Endothelial cell of umbilical vein (primary cell): Measurements from ENCODE around the gene PRM1. TPM values are rescaled to one million over a fixed set of nuclear protein-coding genes. Genes with fewer than 3 reads are reported as not detected.

ENCODE experiments used
- BruUV-seq: library from RNA; stranded (reverse); fragments of 400-500 nt; replicated peaks from 2 replicates; lab custom pipeline; 2021; lab: Mats Ljungman, UMichigan
- CTCF ChIA-PET: fragments of 300-600, 350-600 bp; sonication (Branson Sonifier 250); formaldehyde crosslinking; loops from one replicate; lab custom pipeline; 2021; ENCODE audit warnings: antibody characterized with exemption, inconsistent platforms; lab: Charles Lee
- POLR2A ChIA-PET: fragments of 300-600, 350-600 bp; sonication (Branson Sonifier 250); formaldehyde crosslinking; loops from one replicate; lab custom pipeline; 2021; ENCODE audit warnings: antibody characterized with exemption, inconsistent platforms; lab: Charles Lee
- DNase-seq: peaks from one replicate; pipeline ENCODE4 v3.0.0-alpha.2; 2011; ENCODE audit warnings: low read depth, low spot score
- FAIRE-seq: peaks from 2 replicates; lab custom pipeline; 2011; peaks lifted over from hg19 to GRCh38; lab: Jason Lieb, UNC
- H2AFZ ChIP-seq: 2 replicates; pipeline ENCODE4 v1.6.0; 2012; ENCODE audit warnings: low read depth, low read length, control low read depth, inconsistent platforms
- H3K27ac ChIP-seq: 2 replicates; pipeline ENCODE4 v1.5.1; 2011; ENCODE audit warnings: low read depth, mild to moderate bottlenecking, control low read depth, low read length, moderate library complexity; ENCODE audit not compliant: insufficient read depth
- H3K27me3 ChIP-seq, 2 experiments: 2 replicates each; pipeline versions ENCODE4 v1.6.0 to v1.6.1; 2011; ENCODE audit warnings: low read length in 2 of 2, mixed read lengths in 1 of 2; ENCODE audit not compliant: control insufficient read depth in 2 of 2, insufficient read depth in 2 of 2
- H3K36me3 ChIP-seq, 2 experiments: 2 replicates in 1 of 2; 3 replicates in 1 of 2; pipeline ENCODE4 v1.5.1; 2011; ENCODE audit warnings: low read length in 2 of 2, mild to moderate bottlenecking in 1 of 2, moderate library complexity in 1 of 2; ENCODE audit not compliant: control insufficient read depth in 2 of 2, insufficient read depth in 2 of 2; ENCODE audit errors: extremely low read depth in 1 of 2
- H3K4me1 ChIP-seq: 3 replicates; pipeline ENCODE4 v1.5.1; 2011; ENCODE audit warnings: mild to moderate bottlenecking, low read length; ENCODE audit not compliant: control insufficient read depth, insufficient read depth; ENCODE audit errors: extremely low read depth
- H3K4me2 ChIP-seq: 2 replicates; pipeline ENCODE4 v1.6.1; 2011; ENCODE audit warnings: low read length, control low read depth, mixed read lengths; ENCODE audit not compliant: insufficient read depth
- H3K4me3 ChIP-seq, 3 experiments: fragments of 200-600 bp in 1 of 3; sonication (generic), shearing (Covaris generic) in 1 of 3; replicated peaks in 1 of 3; 2 replicates each; pipeline ENCODE4 v1.5.1; 2011 to 2016; ENCODE audit warnings: control low read depth in 3 of 3, low read length in 3 of 3, mild to moderate bottlenecking in 2 of 3, inconsistent platforms in 1 of 3, low read depth in 1 of 3, moderate library complexity in 1 of 3; ENCODE audit not compliant: insufficient read depth in 1 of 3
- H3K79me2 ChIP-seq: 2 replicates; pipeline ENCODE4 v1.6.0; 2012; ENCODE audit warnings: low read length, inconsistent platforms; ENCODE audit not compliant: control insufficient read depth, insufficient read depth
- H3K9ac ChIP-seq: replicated peaks from 2 replicates; pipeline ENCODE3; 2011; ENCODE audit warnings: low read length, control low read depth; ENCODE audit not compliant: insufficient read depth; ENCODE audit errors: extremely low read depth
- H3K9me1 ChIP-seq: replicated peaks from 3 replicates; pipeline ENCODE4 v1.6.0; 2011; ENCODE audit warnings: mild to moderate bottlenecking, low read length; ENCODE audit not compliant: control insufficient read depth, insufficient read depth; ENCODE audit errors: extremely low read depth
- H3K9me3 ChIP-seq: replicated peaks from 2 replicates; pipeline ENCODE4 v1.5.1; 2012; ENCODE audit warnings: low read length, inconsistent platforms; ENCODE audit not compliant: control insufficient read depth, insufficient read depth
- H4K20me1 ChIP-seq: replicated peaks from 2 replicates; pipeline ENCODE3; 2011; ENCODE audit warnings: mild to moderate bottlenecking, low read length; ENCODE audit not compliant: control insufficient read depth, insufficient read depth; ENCODE audit errors: extremely low read depth
- CTCF ChIP-seq, 2 donors: IDR thresholded peaks; 1 replicate in 1 of 2; 2 replicates in 1 of 2; pipeline ENCODE4 v1.5.1; 2011; ENCODE audit warnings: low read length in 2 of 2, mild to moderate bottlenecking in 2 of 2, moderate library complexity in 2 of 2, control low read depth in 1 of 2, inconsistent platforms in 1 of 2, low read depth in 1 of 2; ENCODE audit not compliant: insufficient read depth in 1 of 2; ENCODE audit errors: extremely low read depth in 1 of 2
- EZH2 ChIP-seq: IDR thresholded peaks from 2 replicates; pipeline ENCODE4 v1.6.1; 2012; ENCODE audit warnings: borderline replicate concordance, low read depth, mild to moderate bottlenecking, moderate library complexity, low read length, inconsistent platforms; ENCODE audit not compliant: severe bottlenecking
- FOS ChIP-seq: IDR thresholded peaks from 2 replicates; pipeline ENCODE4 v1.6.1; 2011; ENCODE audit warnings: mild to moderate bottlenecking, low read length, moderate library complexity, borderline replicate concordance; ENCODE audit not compliant: insufficient read depth
- GATA2 ChIP-seq: IDR thresholded peaks from 2 replicates; pipeline ENCODE4 v1.7.0; 2011; ENCODE audit warnings: low read depth, mild to moderate bottlenecking, moderate library complexity, mixed read lengths, low read length; ENCODE audit not compliant: insufficient read length, insufficient read depth
- JUN ChIP-seq: IDR thresholded peaks from 2 replicates; pipeline ENCODE4 v1.6.1; 2011; ENCODE audit warnings: borderline replicate concordance, low read depth; ENCODE audit not compliant: insufficient read length, insufficient read depth
- MYC ChIP-seq: IDR thresholded peaks from one replicate; pipeline ENCODE4 v1.6.1; 2011; ENCODE audit warnings: mild to moderate bottlenecking, low read depth, low read length
- POLR2A ChIP-seq: IDR thresholded peaks from 2 replicates; pipeline ENCODE4 v1.6.1; 2012; ENCODE audit warnings: low read depth, mild to moderate bottlenecking, control low read depth, low read length
- POLR2AphosphoS5 ChIP-seq: IDR thresholded peaks from 2 replicates; pipeline ENCODE4 v1.6.1; 2012; ENCODE audit warnings: low read depth, mild to moderate bottlenecking, control low read depth, low read length, moderate library complexity; ENCODE audit not compliant: insufficient read depth
- dilution Hi-C: fragments of 300-500 bp; cut with MboI; formaldehyde crosslinking; loops from one replicate; pipeline ENCODE4 v1.15.0; 2019; ENCODE audit warnings: low sequenced_read_pairs; ENCODE audit not compliant: extremely low pct_ligation_motif_present
- intact Hi-C: fragments of 100-400 bp; cut with micrococcal nuclease; formaldehyde crosslinking; loops from one replicate; pipeline ENCODE4 v1.10.0; 2022
- polyA plus RNA-seq, 4 experiments: library from polyadenylated mRNA; depleted of rRNA in 3 of 4; stranded (reverse) in 3 of 4; unstranded in 1 of 4; fragments of >200 nt; gene quantifications; 2 replicates each; pipeline versions ENCODE4 v1.2.1 to v1.2.3, GENCODE V29; 2011 to 2012; ENCODE audit warnings: missing spikeins in 1 of 4
- total RNA-seq: library from RNA; stranded (reverse); gene quantifications from 2 replicates; pipeline ENCODE4 v1.2.3, GENCODE V29; 2021
- TF ChIP-seq, protein P1 (sequence below): IDR thresholded peaks from 2 replicates; pipeline ENCODE4 v1.6.1; 2011; ENCODE audit not compliant: insufficient read depth, insufficient read length

PRM1 gene
- total and polyA plus RNA-seq, 2 donors (not counting 3 experiments of a cell fraction or from before 2014, with no cell fraction given) = not detected

DNA sequence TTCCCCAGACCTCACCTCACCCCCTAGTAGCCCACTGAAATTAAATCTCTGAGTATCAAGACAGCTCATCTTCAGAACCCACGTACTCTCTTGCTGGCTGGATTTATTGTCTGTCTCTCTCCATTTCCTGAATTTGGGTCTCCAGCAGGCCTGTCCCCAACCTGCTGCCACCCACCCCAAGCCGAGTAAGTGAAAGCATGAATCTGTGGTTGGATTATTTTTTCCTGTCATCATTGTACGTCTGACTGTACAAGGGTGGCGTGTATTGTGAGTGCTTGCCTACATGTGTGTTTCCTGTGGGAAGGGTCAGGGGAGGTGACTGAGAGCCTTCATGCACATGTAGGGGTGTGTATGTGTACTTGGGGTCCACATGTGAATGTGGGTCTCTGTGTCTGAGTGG lies 17.4 kb downstream of the PRM1 start:
- no peaks in the 10 kb centered on the region for H4K20me1 ChIP-seq
- no TSS peak for BruUV-seq
- no peak overlapping the region for H3K4me2 ChIP-seq
- intact Hi-C loops = no loop called here
- no peaks in the 10 kb centered on the region for H3K27me3 ChIP-seq
- H3K27ac ChIP-seq = no peak overlapping the region
- H3K9me3 ChIP-seq = no peaks in the 10 kb centered on the region
- ChIA-PET POLR2A (no interaction called here), CTCF (interaction anchor here (0.6 to 1.4 kb wide), 4 partner anchors 69 to 293 kb away, joined by 3 to 7 read pairs (median 3); no protein-coding TSS in a partner anchor)
- H3K4me3 ChIP-seq = no peak overlapping the region
- H2AFZ ChIP-seq = no peak overlapping the region
- dilution Hi-C loops = no loop called here
- H3K79me2 ChIP-seq = no peaks in the 10 kb centered on the region
- H3K9me1 ChIP-seq = no peaks in the 10 kb centered on the region
- no peak for TF ChIP-seq POLR2A
- no peak for TF ChIP-seq EZH2
- TF ChIP-seq FOS = no peak
- no peak for TF ChIP-seq MYC
- TF ChIP-seq POLR2AphosphoS5 = no peak
- TF ChIP-seq, protein P1, sequence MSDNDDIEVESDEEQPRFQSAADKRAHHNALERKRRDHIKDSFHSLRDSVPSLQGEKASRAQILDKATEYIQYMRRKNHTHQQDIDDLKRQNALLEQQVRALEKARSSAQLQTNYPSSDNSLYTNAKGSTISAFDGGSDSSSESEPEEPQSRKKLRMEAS = no peak
- H3K36me3 ChIP-seq = no peaks in the 10 kb centered on the region
- FAIRE-seq = no peak
- DNase-seq = no peak
- no peaks in the 10 kb centered on the region for H3K4me1 ChIP-seq
- H3K9ac ChIP-seq = no peak overlapping the region

GRCh38 chr16:11262915-11263314 lies 18.2 kb downstream of the PRM1 start:
- no peaks in the 10 kb centered on the region for H3K27me3 ChIP-seq
- no TSS peak for BruUV-seq
- H3K9ac ChIP-seq = no peak overlapping the region
- no peak for DNase-seq
- FAIRE-seq = no peak
- TF ChIP-seq POLR2A (no peak), EZH2 (no peak), MYC (no peak), CTCF (IDR thresholded peaks at IDR 0.05; ENCODE audit: extremely low read depth in 1 of 2, insufficient read depth in 1 of 2, low read depth in 1 of 2, low read length in 2 of 2) (no peak), JUN (no peak), POLR2AphosphoS5 (no peak), GATA2 (no peak), FOS (no peak)
- H2AFZ ChIP-seq = no peak overlapping the region
- intact Hi-C loops = no loop called here
- ChIA-PET CTCF (interaction anchor here (1.0 to 1.4 kb wide), 2 partner anchors 94 to 292 kb away, joined by 3 to 7 read pairs; no protein-coding TSS in a partner anchor), POLR2A (no interaction called here)
- no peaks in the 10 kb centered on the region for H3K4me1 ChIP-seq
- H3K4me3 ChIP-seq = no peak overlapping the region
- dilution Hi-C loops = no loop called here
- H3K27ac ChIP-seq = no peak overlapping the region
- no peaks in the 10 kb centered on the region for H3K9me1 ChIP-seq
- H3K9me3 ChIP-seq = no peaks in the 10 kb centered on the region
- no peak overlapping the region for H3K4me2 ChIP-seq
- H4K20me1 ChIP-seq = no peaks in the 10 kb centered on the region
- no peaks in the 10 kb centered on the region for H3K79me2 ChIP-seq
- no peaks in the 10 kb centered on the region for H3K36me3 ChIP-seq
